GM20000 (cell line): ENCODE results near the gene EIF2B5.
A peak's percentile ranks its signal among the peaks of the same experiment; 100 is the strongest.
"Not testable (repeated sequence)": the region's sequence is repeated elsewhere in the genome, so short reads cannot be mapped to it uniquely, and the experiment has no call there.

Experiments used
- DNase-seq: peaks from one replicate; pipeline ENCODE4 v3.0.0; 2012; ENCODE audit warnings: low spot score
- CTCF ChIP-seq: IDR thresholded peaks from 2 replicates; pipeline ENCODE4 v1.5.1; 2012; ENCODE audit warnings: mild to moderate bottlenecking, control low read depth; ENCODE audit errors: extremely low read depth, missing control alignments

The EIF2B5 gene

GRCh38 chr3:184110316-184110725 lies 24.8 kb upstream of the EIF2B5 start:
- DNase-seq: no peak
- no peak for TF ChIP-seq CTCF

GRCh38 chr3:184116017-184116416 lies 19.1 kb upstream of the EIF2B5 start:
- no peak for TF ChIP-seq CTCF

GRCh38 chr3:184117636-184118035 lies 17.5 kb upstream of the EIF2B5 start:
- no peak for TF ChIP-seq CTCF
- no peak for DNase-seq

More at GRCh38 chr3:184116017-184116416, 19.1 kb upstream of the EIF2B5 start:
- DNase-seq: no peak

- DNase-seq: not testable (repeated sequence)
Measured at GRCh38 chr3:184121031-184121430, 14.1 kb upstream of the EIF2B5 start.

GRCh38 chr3:184126006-184126405 lies 9.2 kb upstream of the EIF2B5 start:
- DNase-seq: no peak
- TF ChIP-seq CTCF: no peak

- peak; percentile 25 for TF ChIP-seq CTCF
- peak; percentile 33 for DNase-seq
Measured at GRCh38 chr3:184129012-184129411, 6.1 kb upstream of the EIF2B5 start.

- no peak for TF ChIP-seq CTCF
- no peak for DNase-seq
Measured at GRCh38 chr3:184132945-184133344, 2.2 kb upstream of the EIF2B5 start.

- TF ChIP-seq CTCF: no peak
- peak; percentile 68 for DNase-seq
Measured at GRCh38 chr3:184133840-184134745, 1.1 kb upstream of the EIF2B5 start.
